Activated CD4-positive, alpha-beta T cell treated with anti-CD3 and anti-CD28 coated beads, Interleukin-2, amount 50 U/mL, for 48 hours (primary cell): ENCODE data around the gene EID3.
"Not testable (repeated sequence)": the region's sequence is repeated elsewhere in the genome, so short reads cannot be mapped to it uniquely, and the experiment has no call there.

Experiments
- DNase-seq, 2 experiments: peaks; one replicate each; pipeline ENCODE4 v3.0.0-alpha.2; 2020

EID3 gene

GRCh38 chr12:104303538-104304151 is at the start of gene EID3:
Gene EID3 (plus strand): TSS chr12:104303739. CDS start chr12:104303935, 196 bp downstream.
- DNase-seq: peak; percentile 89 to 91

- DNase-seq: no peak
Measured at GRCh38 chr12:104257913-104258472, 45.5 kb upstream of the EID3 start.

GRCh38 chr12:104258476-104259067 is 45.0 kb upstream of the EID3 start:
- no peak for DNase-seq

- no peak for DNase-seq
Measured at GRCh38 chr12:104263026-104263425, 40.5 kb upstream of the EID3 start.

GRCh38 chr12:104263580-104264358 is 39.8 kb upstream of the EID3 start:
- DNase-seq: no peak

- DNase-seq: not testable (repeated sequence)
Measured at GRCh38 chr12:104265436-104265835, 38.1 kb upstream of the EID3 start.

- DNase-seq: no peak
Measured at GRCh38 chr12:104272938-104273337, 30.6 kb upstream of the EID3 start.

- no peak for DNase-seq
Measured at GRCh38 chr12:104273503-104273902, 30.0 kb upstream of the EID3 start.

- no peak for DNase-seq
Measured at GRCh38 chr12:104274811-104275210, 28.7 kb upstream of the EID3 start.

- no peak for DNase-seq
Measured at GRCh38 chr12:104275689-104276088, 27.9 kb upstream of the EID3 start.

GRCh38 chr12:104276273-104277131 is 27.0 kb upstream of the EID3 start:
- no peak for DNase-seq

GRCh38 chr12:104279164-104279563 is 24.4 kb upstream of the EID3 start:
- no peak for DNase-seq

GRCh38 chr12:104280111-104280510 is 23.4 kb upstream of the EID3 start:
- DNase-seq: no peak

- no peak for DNase-seq
Measured at GRCh38 chr12:104280717-104281458, 22.7 kb upstream of the EID3 start.

- no peak for DNase-seq
Measured at GRCh38 chr12:104281636-104282035, 21.9 kb upstream of the EID3 start.

GRCh38 chr12:104282109-104282508 is 21.4 kb upstream of the EID3 start:
- no peak for DNase-seq

- peak in 1 of 2 experiments; percentile 13 for DNase-seq
Measured at GRCh38 chr12:104285740-104286515, 17.6 kb upstream of the EID3 start.

- DNase-seq: peak; percentile 88 to 90
Measured at GRCh38 chr12:104286516-104287482, 16.7 kb upstream of the EID3 start.

GRCh38 chr12:104288635-104289274 is 14.8 kb upstream of the EID3 start:
- DNase-seq: peak; percentile 82 to 88
